Measurements from ENCODE around the gene C4B. TPM values are rescaled to one million over a fixed set of nuclear protein-coding genes. Genes with fewer than 3 reads are reported as not detected.

The C4B gene
- polyA plus RNA-seq, 2 of the 4 experiments (the other 2 are of a cell fraction), result 1.3 TPM

GRCh38 chr6:32083812-32084768, 69.5 kb downstream of the C4B start:
- H3K4me1 ChIP-seq, result peaks cover 7% of the 10 kb centered on the region; the same call in 1 of the 3 replicates
- CTCF ChIA-PET, result interaction anchor here (1.0 to 1.3 kb wide), 3 partner anchors 15 to 95 kb away, joined by 3 read pairs; no protein-coding TSS in a partner anchor

GRCh38 chr6:32084780-32085179, 70.2 kb downstream of the C4B start:
- ATAC-seq, result no peak
- DNase-seq (ENCODE audit: low read depth in 1 of 2, low spot score in 1 of 2), result no peak
- Histone ChIP-seq H3K4me1 (peaks cover 7% of the 10 kb centered on the region; the same call in 1 of the 3 replicates), H3K27ac (no peak overlapping the region), H3K4me3 (no peak overlapping the region), H3K4me2 (no peak overlapping the region), H3K9me3 (no peaks in the 10 kb centered on the region)
- no peak for TF ChIP-seq EP300 (IDR thresholded peaks at IDR 0.05)
- TF ChIP-seq EHF (CRISPR knock-in tag; IDR thresholded peaks at IDR 0.05), result no peak
- TF ChIP-seq MAZ (IDR thresholded peaks at IDR 0.05; ENCODE audit: borderline replicate concordance, low read depth, low read length), result no peak
- no peak for TF ChIP-seq SREBF2 (IDR thresholded peaks at IDR 0.05)
- no peak for TF ChIP-seq POLR2AphosphoS2 (conservative IDR thresholded peaks at IDR 0.05; ENCODE audit: low read length)
- TF ChIP-seq E2F6 (IDR thresholded peaks at IDR 0.05; ENCODE audit: borderline replicate concordance, low read depth), result no peak
- no peak for TF ChIP-seq BHLHE40 (IDR thresholded peaks at IDR 0.05; ENCODE audit: low read depth, low read length)
- no peak for TF ChIP-seq HOXB13 (CRISPR knock-in tag; IDR thresholded peaks at IDR 0.05; ENCODE audit: low read depth)
- no peak for TF ChIP-seq SMC3 (IDR thresholded peaks at IDR 0.05)
- TF ChIP-seq HDAC2 (IDR thresholded peaks at IDR 0.05), result no peak
- POLR2A ChIA-PET, result no interaction called here
- FAIRE-seq, result no peak
- 75% methylated on average over 1 of the region's 2 CpGs for WGBS (ENCODE audit: missing lambda C conversion rate)
- CTCF ChIA-PET, result interaction anchor here (0.9 to 1.3 kb wide), 4 partner anchors 15 to 95 kb away, joined by 3 read pairs; no protein-coding TSS in a partner anchor

More at GRCh38 chr6:32083812-32084768, 69.5 kb downstream of the C4B start:
- Histone ChIP-seq H3K4me3 (no peak overlapping the region), H3K27ac (no peak overlapping the region), H3K4me2 (no peak overlapping the region), H3K9me3 (no peaks in the 10 kb centered on the region)
- WGBS (ENCODE audit: missing lambda C conversion rate), result 87% methylated on average over 20 of the region's 22 CpGs
- FAIRE-seq (no peak), DNase-seq (ENCODE audit: low read depth in 1 of 2, low spot score in 1 of 2) (no peak), ATAC-seq (no peak)
- TF ChIP-seq MAZ (IDR thresholded peaks at IDR 0.05; ENCODE audit: borderline replicate concordance, low read depth, low read length) (no peak), HDAC2 (IDR thresholded peaks at IDR 0.05) (no peak), GATA3 (IDR thresholded peaks at IDR 0.05; ENCODE audit: borderline replicate concordance) (no peak), KDM5A (IDR thresholded peaks at IDR 0.05) (no peak), EP300 (IDR thresholded peaks at IDR 0.05) (no peak), ESRRA (IDR thresholded peaks at IDR 0.05; ENCODE audit: borderline replicate concordance, low read length) (no peak), SREBF2 (IDR thresholded peaks at IDR 0.05) (no peak), CTCF (IDR thresholded peaks at IDR 0.05) (no peak), HOXA7 (CRISPR knock-in tag; IDR thresholded peaks at IDR 0.05) (no peak), E2F6 (IDR thresholded peaks at IDR 0.05; ENCODE audit: borderline replicate concordance, low read depth) (no peak), RARB (CRISPR knock-in tag; IDR thresholded peaks at IDR 0.05) (no peak), TP53 (CRISPR knock-in tag; IDR thresholded peaks at IDR 0.05) (no peak), JUNB (IDR thresholded peaks at IDR 0.05) (no peak), JUN (IDR thresholded peaks at IDR 0.05) (no peak), PBX3 (IDR thresholded peaks at IDR 0.05) (no peak)
- POLR2A ChIA-PET, result no interaction called here

Small RNA genes lying within 50 kb of the gene (small RNA-seq; reads per million reads assigned to genes)
- 0 to 1.0 (median 0) reads per million in 6 experiments for gene RNA5SP206

Other genes starting within 250 kb of the C4B start
- 1.1 TPM in 2 replicates for gene VWA7, start 237.5 kb upstream of the C4B start, polyA plus RNA-seq (2011; rRNA removed)
- gene VWA7, start 237.5 kb upstream of the C4B start, polyA plus RNA-seq (2017; fragmentation: RNase III; extraction: RNeasy Plus Mini Kit Qiagen cat#74134 plus additional on column Dnase treatment), result 0.95 to 1.1 TPM (median 0.98 TPM) in 3 replicates
- gene VARS1, start 219.0 kb upstream of the C4B start, polyA plus RNA-seq (2011; rRNA removed), result 17.7 and 24.7 TPM in 2 replicates
- gene VARS1, start 219.0 kb upstream of the C4B start, polyA plus RNA-seq (2017; fragmentation: RNase III; extraction: RNeasy Plus Mini Kit Qiagen cat#74134 plus additional on column Dnase treatment), result 57.2 to 58.4 TPM (median 58.3 TPM) in 3 replicates
- gene LSM2, start 207.8 kb upstream of the C4B start, polyA plus RNA-seq (2011; rRNA removed), result 54.7 and 73.8 TPM in 2 replicates
- gene LSM2, start 207.8 kb upstream of the C4B start, polyA plus RNA-seq (2017; fragmentation: RNase III; extraction: RNeasy Plus Mini Kit Qiagen cat#74134 plus additional on column Dnase treatment), result 58.9 to 65.3 TPM (median 59.6 TPM) in 3 replicates
- gene HSPA1L, start 199.5 kb upstream of the C4B start, polyA plus RNA-seq (2011; rRNA removed), result 1.2 and 1.6 TPM in 2 replicates
- gene HSPA1L, start 199.5 kb upstream of the C4B start, polyA plus RNA-seq (2017; fragmentation: RNase III; extraction: RNeasy Plus Mini Kit Qiagen cat#74134 plus additional on column Dnase treatment), result 1.2 to 1.7 TPM (median 1.4 TPM) in 3 replicates
- 88.2 and 122 TPM in 2 replicates for gene HSPA1A, start 199.3 kb upstream of the C4B start, polyA plus RNA-seq (2011; rRNA removed)
- gene HSPA1A, start 199.3 kb upstream of the C4B start, polyA plus RNA-seq (2017; fragmentation: RNase III; extraction: RNeasy Plus Mini Kit Qiagen cat#74134 plus additional on column Dnase treatment), result 129 to 204 TPM (median 194 TPM) in 3 replicates
- 52.7 and 70.6 TPM in 2 replicates for gene HSPA1B, start 187.1 kb upstream of the C4B start, polyA plus RNA-seq (2011; rRNA removed)
- 56.7 to 125 TPM (median 98.6 TPM) in 3 replicates for gene HSPA1B, start 187.1 kb upstream of the C4B start, polyA plus RNA-seq (2017; fragmentation: RNase III; extraction: RNeasy Plus Mini Kit Qiagen cat#74134 plus additional on column Dnase treatment)
- gene NEU1, start 152.0 kb upstream of the C4B start, polyA plus RNA-seq (2011; rRNA removed), result 15.8 and 20.6 TPM in 2 replicates
- 12.8 to 19.2 TPM (median 16.0 TPM) in 3 replicates for gene NEU1, start 152.0 kb upstream of the C4B start, polyA plus RNA-seq (2017; fragmentation: RNase III; extraction: RNeasy Plus Mini Kit Qiagen cat#74134 plus additional on column Dnase treatment)
- gene SLC44A4, start 135.8 kb upstream of the C4B start, polyA plus RNA-seq (2011; rRNA removed), result 0.24 and 0.27 TPM in 2 replicates
- not detected in 3 replicates for gene SLC44A4, start 135.8 kb upstream of the C4B start, polyA plus RNA-seq (2017; fragmentation: RNase III; extraction: RNeasy Plus Mini Kit Qiagen cat#74134 plus additional on column Dnase treatment)
- gene EHMT2, start 117.1 kb upstream of the C4B start, polyA plus RNA-seq (2011; rRNA removed), result 15.4 and 16.4 TPM in 2 replicates
- gene EHMT2, start 117.1 kb upstream of the C4B start, polyA plus RNA-seq (2017; fragmentation: RNase III; extraction: RNeasy Plus Mini Kit Qiagen cat#74134 plus additional on column Dnase treatment), result 27.0 to 32.3 TPM (median 30.9 TPM) in 3 replicates
- gene ZBTB12, start 112.7 kb upstream of the C4B start, polyA plus RNA-seq (2011; rRNA removed), result 2.2 and 2.9 TPM in 2 replicates
- 8.4 to 10.1 TPM (median 10.0 TPM) in 3 replicates for gene ZBTB12, start 112.7 kb upstream of the C4B start, polyA plus RNA-seq (2017; fragmentation: RNase III; extraction: RNeasy Plus Mini Kit Qiagen cat#74134 plus additional on column Dnase treatment)
- 0.83 and 0.87 TPM in 2 replicates for gene C2, start 87.1 kb upstream of the C4B start, polyA plus RNA-seq (2011; rRNA removed)
- 0.22 to 0.41 TPM (median 0.36 TPM) in 3 replicates for gene C2, start 87.1 kb upstream of the C4B start, polyA plus RNA-seq (2017; fragmentation: RNase III; extraction: RNeasy Plus Mini Kit Qiagen cat#74134 plus additional on column Dnase treatment)
- 5.6 and 8.6 TPM in 2 replicates for gene CFB, start 68.7 kb upstream of the C4B start, polyA plus RNA-seq (2011; rRNA removed)
- gene CFB, start 68.7 kb upstream of the C4B start, polyA plus RNA-seq (2017; fragmentation: RNase III; extraction: RNeasy Plus Mini Kit Qiagen cat#74134 plus additional on column Dnase treatment), result 2.7 to 4.9 TPM (median 4.4 TPM) in 3 replicates
- 54.1 and 64.2 TPM in 2 replicates for gene NELFE, start 55.8 kb upstream of the C4B start, polyA plus RNA-seq (2011; rRNA removed)
- 70.6 to 73.6 TPM (median 72.4 TPM) in 3 replicates for gene NELFE, start 55.8 kb upstream of the C4B start, polyA plus RNA-seq (2017; fragmentation: RNase III; extraction: RNeasy Plus Mini Kit Qiagen cat#74134 plus additional on column Dnase treatment)
- gene SKIC2, start 55.6 kb upstream of the C4B start, polyA plus RNA-seq (2011; rRNA removed), result 20.8 and 23.4 TPM in 2 replicates
- 33.2 to 40.5 TPM (median 37.5 TPM) in 3 replicates for gene SKIC2, start 55.6 kb upstream of the C4B start, polyA plus RNA-seq (2017; fragmentation: RNase III; extraction: RNeasy Plus Mini Kit Qiagen cat#74134 plus additional on column Dnase treatment)
- gene DXO, start 42.7 kb upstream of the C4B start, polyA plus RNA-seq (2011; rRNA removed), result 12.7 and 16.0 TPM in 2 replicates
- gene DXO, start 42.7 kb upstream of the C4B start, polyA plus RNA-seq (2017; fragmentation: RNase III; extraction: RNeasy Plus Mini Kit Qiagen cat#74134 plus additional on column Dnase treatment), result 11.6 to 15.6 TPM (median 14.6 TPM) in 3 replicates
- gene C4A, start 32.7 kb upstream of the C4B start, polyA plus RNA-seq (2011; rRNA removed), result 1.6 and 1.8 TPM in 2 replicates
- gene C4A, start 32.7 kb upstream of the C4B start, polyA plus RNA-seq (2017; fragmentation: RNase III; extraction: RNeasy Plus Mini Kit Qiagen cat#74134 plus additional on column Dnase treatment), result 1.3 to 1.4 TPM (median 1.4 TPM) in 3 replicates
- not detected in 2 replicates for gene CYP21A2, start 23.6 kb downstream of the C4B start, polyA plus RNA-seq (2011; rRNA removed)
- gene CYP21A2, start 23.6 kb downstream of the C4B start, polyA plus RNA-seq (2017; fragmentation: RNase III; extraction: RNeasy Plus Mini Kit Qiagen cat#74134 plus additional on column Dnase treatment), result not detected in 3 replicates
- gene TNXB, start 94.5 kb downstream of the C4B start, polyA plus RNA-seq (2011; rRNA removed), result 0.80 and 1.3 TPM in 2 replicates
- 0.51 to 1.7 TPM (median 0.64 TPM) in 3 replicates for gene TNXB, start 94.5 kb downstream of the C4B start, polyA plus RNA-seq (2017; fragmentation: RNase III; extraction: RNeasy Plus Mini Kit Qiagen cat#74134 plus additional on column Dnase treatment)
- gene ATF6B, start 113.5 kb downstream of the C4B start, polyA plus RNA-seq (2011; rRNA removed), result 19.3 and 41.2 TPM in 2 replicates
- 23.1 to 33.8 TPM (median 29.0 TPM) in 3 replicates for gene ATF6B, start 113.5 kb downstream of the C4B start, polyA plus RNA-seq (2017; fragmentation: RNase III; extraction: RNeasy Plus Mini Kit Qiagen cat#74134 plus additional on column Dnase treatment)
- gene FKBPL, start 115.5 kb downstream of the C4B start, polyA plus RNA-seq (2011; rRNA removed), result 3.5 and 3.8 TPM in 2 replicates
- 7.0 to 7.5 TPM (median 7.2 TPM) in 3 replicates for gene FKBPL, start 115.5 kb downstream of the C4B start, polyA plus RNA-seq (2017; fragmentation: RNase III; extraction: RNeasy Plus Mini Kit Qiagen cat#74134 plus additional on column Dnase treatment)
- gene PRRT1, start 137.1 kb downstream of the C4B start, polyA plus RNA-seq (2011; rRNA removed), result 0.19 and 0.40 TPM in 2 replicates
- 0.52 to 1.0 TPM (median 0.63 TPM) in 3 replicates for gene PRRT1, start 137.1 kb downstream of the C4B start, polyA plus RNA-seq (2017; fragmentation: RNase III; extraction: RNeasy Plus Mini Kit Qiagen cat#74134 plus additional on column Dnase treatment)
- 11.7 and 18.2 TPM in 2 replicates for gene PPT2, start 139.3 kb downstream of the C4B start, polyA plus RNA-seq (2011; rRNA removed)
- 7.7 to 9.3 TPM (median 9.2 TPM) in 3 replicates for gene PPT2, start 139.3 kb downstream of the C4B start, polyA plus RNA-seq (2017; fragmentation: RNase III; extraction: RNeasy Plus Mini Kit Qiagen cat#74134 plus additional on column Dnase treatment)
- gene EGFL8, start 149.8 kb downstream of the C4B start, polyA plus RNA-seq (2011; rRNA removed), result 1.6 and 2.0 TPM in 2 replicates
- 2.8 to 3.1 TPM (median 2.9 TPM) in 3 replicates for gene EGFL8, start 149.8 kb downstream of the C4B start, polyA plus RNA-seq (2017; fragmentation: RNase III; extraction: RNeasy Plus Mini Kit Qiagen cat#74134 plus additional on column Dnase treatment)
- 40.6 and 50.0 TPM in 2 replicates for gene AGPAT1, start 161.3 kb downstream of the C4B start, polyA plus RNA-seq (2011; rRNA removed)
- 28.7 to 30.0 TPM (median 29.4 TPM) in 3 replicates for gene AGPAT1, start 161.3 kb downstream of the C4B start, polyA plus RNA-seq (2017; fragmentation: RNase III; extraction: RNeasy Plus Mini Kit Qiagen cat#74134 plus additional on column Dnase treatment)
- 49.1 and 54.1 TPM in 2 replicates for gene RNF5, start 163.6 kb downstream of the C4B start, polyA plus RNA-seq (2011; rRNA removed)
- 46.2 to 64.1 TPM (median 62.7 TPM) in 3 replicates for gene RNF5, start 163.6 kb downstream of the C4B start, polyA plus RNA-seq (2017; fragmentation: RNase III; extraction: RNeasy Plus Mini Kit Qiagen cat#74134 plus additional on column Dnase treatment)
- 1.4 and 1.6 TPM in 2 replicates for gene AGER, start 169.5 kb downstream of the C4B start, polyA plus RNA-seq (2011; rRNA removed)
- 1.4 to 2.4 TPM (median 2.1 TPM) in 3 replicates for gene AGER, start 169.5 kb downstream of the C4B start, polyA plus RNA-seq (2017; fragmentation: RNase III; extraction: RNeasy Plus Mini Kit Qiagen cat#74134 plus additional on column Dnase treatment)
- 27.0 and 27.4 TPM in 2 replicates for gene PBX2, start 175.4 kb downstream of the C4B start, polyA plus RNA-seq (2011; rRNA removed)
- gene PBX2, start 175.4 kb downstream of the C4B start, polyA plus RNA-seq (2017; fragmentation: RNase III; extraction: RNeasy Plus Mini Kit Qiagen cat#74134 plus additional on column Dnase treatment), result 24.8 to 32.5 TPM (median 30.8 TPM) in 3 replicates
- 0.15 and 0.36 TPM in 2 replicates for gene GPSM3, start 177.8 kb downstream of the C4B start, polyA plus RNA-seq (2011; rRNA removed)
- 0.19 to 0.30 TPM (median 0.22 TPM) in 3 replicates for gene GPSM3, start 177.8 kb downstream of the C4B start, polyA plus RNA-seq (2017; fragmentation: RNase III; extraction: RNeasy Plus Mini Kit Qiagen cat#74134 plus additional on column Dnase treatment)
- gene NOTCH4, start 209.3 kb downstream of the C4B start, polyA plus RNA-seq (2011; rRNA removed), result 0.66 and 0.70 TPM in 2 replicates
- 0.22 to 0.44 TPM (median 0.32 TPM) in 3 replicates for gene NOTCH4, start 209.3 kb downstream of the C4B start, polyA plus RNA-seq (2017; fragmentation: RNase III; extraction: RNeasy Plus Mini Kit Qiagen cat#74134 plus additional on column Dnase treatment)